ENCODE results near the gene BCLAF3.
A peak's percentile ranks its signal among the peaks of the same experiment; 100 is the strongest.

GRCh38 chrX:19991350-19991718, 473 bp upstream of the BCLAF3 start:
- TF ChIP-seq ZNF423 (tag by site-specific recombination; IDR thresholded peaks at IDR 0.05) (no peak), ZNF302 (tag by site-specific recombination; IDR thresholded peaks at IDR 0.05; ENCODE audit: low read depth) (no peak), CTCF (tag by site-specific recombination; IDR thresholded peaks at IDR 0.05) (peak; percentile 6; the same call in 1 of the 2 replicates), YY1 (tag by site-specific recombination; IDR thresholded peaks at IDR 0.05) (no peak), ZNF37A (tag by site-specific recombination; IDR thresholded peaks at IDR 0.05) (no peak), ZNF19 (tag by site-specific recombination; IDR thresholded peaks at IDR 0.05; ENCODE audit: low read depth) (no peak), GLIS2 (tag by site-specific recombination; IDR thresholded peaks at IDR 0.05) (no peak), ZBTB21 (tag by site-specific recombination; IDR thresholded peaks at IDR 0.05) (no peak), ZNF121 (tag by site-specific recombination; IDR thresholded peaks at IDR 0.05) (no peak), SP7 (tag by site-specific recombination; IDR thresholded peaks at IDR 0.05) (no peak)
- TF ChIP-seq, protein P1, sequence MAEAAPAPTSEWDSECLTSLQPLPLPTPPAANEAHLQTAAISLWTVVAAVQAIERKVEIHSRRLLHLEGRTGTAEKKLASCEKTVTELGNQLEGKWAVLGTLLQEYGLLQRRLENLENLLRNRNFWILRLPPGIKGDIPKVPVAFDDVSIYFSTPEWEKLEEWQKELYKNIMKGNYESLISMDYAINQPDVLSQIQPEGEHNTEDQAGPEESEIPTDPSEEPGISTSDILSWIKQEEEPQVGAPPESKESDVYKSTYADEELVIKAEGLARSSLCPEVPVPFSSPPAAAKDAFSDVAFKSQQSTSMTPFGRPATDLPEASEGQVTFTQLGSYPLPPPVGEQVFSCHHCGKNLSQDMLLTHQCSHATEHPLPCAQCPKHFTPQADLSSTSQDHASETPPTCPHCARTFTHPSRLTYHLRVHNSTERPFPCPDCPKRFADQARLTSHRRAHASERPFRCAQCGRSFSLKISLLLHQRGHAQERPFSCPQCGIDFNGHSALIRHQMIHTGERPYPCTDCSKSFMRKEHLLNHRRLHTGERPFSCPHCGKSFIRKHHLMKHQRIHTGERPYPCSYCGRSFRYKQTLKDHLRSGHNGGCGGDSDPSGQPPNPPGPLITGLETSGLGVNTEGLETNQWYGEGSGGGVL (tag by site-specific recombination; IDR thresholded peaks at IDR 0.05), result no peak
- TF ChIP-seq, protein P2, sequence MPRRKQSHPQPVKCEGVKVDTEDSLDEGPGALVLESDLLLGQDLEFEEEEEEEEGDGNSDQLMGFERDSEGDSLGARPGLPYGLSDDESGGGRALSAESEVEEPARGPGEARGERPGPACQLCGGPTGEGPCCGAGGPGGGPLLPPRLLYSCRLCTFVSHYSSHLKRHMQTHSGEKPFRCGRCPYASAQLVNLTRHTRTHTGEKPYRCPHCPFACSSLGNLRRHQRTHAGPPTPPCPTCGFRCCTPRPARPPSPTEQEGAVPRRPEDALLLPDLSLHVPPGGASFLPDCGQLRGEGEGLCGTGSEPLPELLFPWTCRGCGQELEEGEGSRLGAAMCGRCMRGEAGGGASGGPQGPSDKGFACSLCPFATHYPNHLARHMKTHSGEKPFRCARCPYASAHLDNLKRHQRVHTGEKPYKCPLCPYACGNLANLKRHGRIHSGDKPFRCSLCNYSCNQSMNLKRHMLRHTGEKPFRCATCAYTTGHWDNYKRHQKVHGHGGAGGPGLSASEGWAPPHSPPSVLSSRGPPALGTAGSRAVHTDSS (tag by site-specific recombination; IDR thresholded peaks at IDR 0.05), result no peak
